GM13977 (cell line): Measurements from ENCODE around the gene MFNG.
A peak's percentile ranks its signal among the peaks of the same experiment; 100 is the strongest.

ENCODE experiments used
- DNase-seq: peaks from one replicate; pipeline ENCODE4 v3.0.0; 2012; ENCODE audit warnings: low spot score
- CTCF ChIP-seq: IDR thresholded peaks from 2 replicates; pipeline ENCODE4 v1.5.1; 2012; ENCODE audit warnings: mild to moderate bottlenecking, control low read depth; ENCODE audit not compliant: insufficient read depth; ENCODE audit errors: extremely low read depth, missing control alignments
- in situ Hi-C: fragments of 300-500 bp; cut with MboI; formaldehyde crosslinking; loops from one replicate; pipeline ENCODE4 v1.12.0; 2022; ENCODE audit warnings: low sequenced_read_pairs, low pct_unique_long_range_greater_than_20kb, mixed read lengths, inconsistent platforms; ENCODE audit not compliant: unreplicated experiment

The MFNG gene

GRCh38 chr22:37420686-37421467 lies 65.3 kb downstream of the MFNG start:
- in situ Hi-C loops, result no loop called here
- no peak for DNase-seq
- no peak for TF ChIP-seq CTCF

DNA sequence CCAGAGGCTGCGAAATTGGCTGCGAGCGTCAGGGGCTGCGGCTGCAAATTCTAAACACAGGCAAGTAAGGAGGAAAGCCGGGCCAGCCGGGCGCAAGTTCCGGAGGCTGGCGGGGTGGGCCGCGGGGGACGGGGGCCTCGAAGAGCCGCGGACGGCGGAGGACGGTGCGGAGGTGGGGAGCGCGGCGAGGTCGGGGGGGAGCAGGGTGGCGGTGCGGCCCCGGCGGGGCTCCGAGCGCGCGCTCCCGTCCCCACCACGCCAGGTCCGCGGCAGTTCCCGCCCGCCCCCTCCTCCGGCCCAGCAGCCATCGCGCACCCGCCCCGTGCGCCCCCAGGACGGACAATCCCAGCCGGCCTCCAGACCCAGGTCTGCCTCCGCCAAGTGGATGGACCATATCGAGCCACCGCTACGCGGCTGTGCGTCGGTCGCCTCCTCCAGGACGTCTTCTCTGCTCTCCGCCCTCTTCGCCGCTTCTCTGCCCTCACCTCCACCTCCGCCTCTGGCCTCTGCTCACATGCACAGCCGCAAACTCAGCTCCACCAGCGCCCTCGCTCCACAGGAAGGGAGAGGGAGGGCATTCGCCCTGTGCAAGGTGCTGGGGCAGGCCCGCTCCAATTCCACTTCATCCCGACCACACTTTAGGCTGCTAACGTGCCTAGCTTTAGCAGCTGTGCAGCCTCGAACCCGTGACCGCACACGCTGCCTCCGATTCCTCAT lies 66.1 kb downstream of the MFNG start:
- in situ Hi-C loops, result no loop called here
- TF ChIP-seq CTCF, result no peak
- peak; percentile 59 for DNase-seq

DNA sequence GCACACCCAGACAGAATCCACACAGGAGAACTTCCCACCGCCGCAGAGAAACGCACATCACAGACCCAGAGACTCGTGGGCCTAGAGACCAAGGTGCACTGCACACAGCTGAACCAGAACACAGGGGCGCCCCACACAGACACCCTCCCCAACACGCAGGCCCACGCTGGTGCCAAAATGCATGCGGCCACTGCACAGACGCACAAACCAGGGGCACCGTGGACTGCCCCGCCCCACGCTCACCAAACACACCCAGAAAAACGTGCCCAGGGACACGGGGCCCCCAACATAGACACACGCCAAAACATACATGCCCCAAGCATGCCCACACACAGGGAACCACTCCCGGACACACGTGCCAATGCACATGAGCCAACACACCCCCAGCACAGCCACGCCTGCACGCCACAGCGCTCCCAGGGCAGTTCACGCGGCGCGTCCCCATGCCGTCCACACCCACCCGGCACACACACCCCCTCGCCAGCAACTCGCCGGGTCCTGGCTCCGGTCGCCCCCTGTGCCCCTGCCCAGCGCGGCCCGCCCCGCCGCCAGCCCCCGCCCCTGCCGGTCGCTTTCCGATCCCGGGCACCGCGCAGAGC lies 66.7 kb downstream of the MFNG start:
- TF ChIP-seq CTCF, result no peak
- DNase-seq, result no peak
- in situ Hi-C loops, result no loop called here
